ENCODE results near the gene PPP2CA. TPM values are rescaled to one million over a fixed set of nuclear protein-coding genes. Genes with fewer than 3 reads are reported as not detected.

PPP2CA gene
- total and polyA plus RNA-seq, 2 of the 13 experiments (the other 11 are each of a cell fraction or from before 2014, with no cell fraction given): 82.4 to 171 TPM

DNA sequence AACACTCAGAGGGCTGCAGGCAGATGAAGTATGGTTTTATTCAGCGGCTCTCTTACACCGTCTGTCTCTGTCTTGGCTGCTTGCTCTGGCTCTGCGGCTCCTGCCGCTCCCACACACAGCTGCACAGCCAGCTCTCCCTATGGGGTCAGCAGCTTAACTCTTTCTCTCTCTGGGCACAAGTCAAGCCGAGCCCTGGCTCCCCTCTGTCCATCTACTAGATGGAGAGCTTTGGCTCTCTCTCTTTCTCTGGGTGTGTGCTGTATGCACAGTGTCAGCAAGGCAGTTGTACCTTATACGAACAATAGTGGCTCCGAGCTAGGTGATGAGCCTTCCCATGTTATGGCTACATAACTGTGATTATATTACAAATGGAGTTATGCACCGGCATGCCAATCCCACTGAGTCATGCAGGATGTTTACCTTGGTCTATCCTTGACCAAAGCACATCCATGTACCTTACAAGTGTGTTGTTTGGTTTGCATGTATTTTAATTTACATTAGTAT is 19.3 kb upstream of the PPP2CA start (continued):
- TF ChIP-seq, protein P1, sequence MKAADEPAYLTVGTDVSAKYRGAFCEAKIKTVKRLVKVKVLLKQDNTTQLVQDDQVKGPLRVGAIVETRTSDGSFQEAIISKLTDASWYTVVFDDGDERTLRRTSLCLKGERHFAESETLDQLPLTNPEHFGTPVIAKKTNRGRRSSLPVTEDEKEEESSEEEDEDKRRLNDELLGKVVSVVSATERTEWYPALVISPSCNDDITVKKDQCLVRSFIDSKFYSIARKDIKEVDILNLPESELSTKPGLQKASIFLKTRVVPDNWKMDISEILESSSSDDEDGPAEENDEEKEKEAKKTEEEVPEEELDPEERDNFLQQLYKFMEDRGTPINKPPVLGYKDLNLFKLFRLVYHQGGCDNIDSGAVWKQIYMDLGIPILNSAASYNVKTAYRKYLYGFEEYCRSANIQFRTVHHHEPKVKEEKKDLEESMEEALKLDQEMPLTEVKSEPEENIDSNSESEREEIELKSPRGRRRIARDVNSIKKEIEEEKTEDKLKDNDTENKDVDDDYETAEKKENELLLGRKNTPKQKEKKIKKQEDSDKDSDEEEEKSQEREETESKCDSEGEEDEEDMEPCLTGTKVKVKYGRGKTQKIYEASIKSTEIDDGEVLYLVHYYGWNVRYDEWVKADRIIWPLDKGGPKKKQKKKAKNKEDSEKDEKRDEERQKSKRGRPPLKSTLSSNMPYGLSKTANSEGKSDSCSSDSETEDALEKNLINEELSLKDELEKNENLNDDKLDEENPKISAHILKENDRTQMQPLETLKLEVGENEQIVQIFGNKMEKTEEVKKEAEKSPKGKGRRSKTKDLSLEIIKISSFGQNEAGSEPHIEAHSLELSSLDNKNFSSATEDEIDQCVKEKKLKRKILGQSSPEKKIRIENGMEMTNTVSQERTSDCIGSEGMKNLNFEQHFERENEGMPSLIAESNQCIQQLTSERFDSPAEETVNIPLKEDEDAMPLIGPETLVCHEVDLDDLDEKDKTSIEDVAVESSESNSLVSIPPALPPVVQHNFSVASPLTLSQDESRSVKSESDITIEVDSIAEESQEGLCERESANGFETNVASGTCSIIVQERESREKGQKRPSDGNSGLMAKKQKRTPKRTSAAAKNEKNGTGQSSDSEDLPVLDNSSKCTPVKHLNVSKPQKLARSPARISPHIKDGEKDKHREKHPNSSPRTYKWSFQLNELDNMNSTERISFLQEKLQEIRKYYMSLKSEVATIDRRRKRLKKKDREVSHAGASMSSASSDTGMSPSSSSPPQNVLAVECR (CRISPR knock-in tag; IDR thresholded peaks at IDR 0.05; ENCODE audit: borderline replicate concordance): peak; percentile 28; the same call in 1 of the 2 replicates
- TF ChIP-seq, protein P2, sequence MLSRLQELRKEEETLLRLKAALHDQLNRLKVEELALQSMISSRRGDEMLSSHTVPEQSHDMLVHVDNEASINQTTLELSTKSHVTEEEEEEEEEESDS (CRISPR knock-in tag; IDR thresholded peaks at IDR 0.05; ENCODE audit: borderline replicate concordance): no peak
- TF ChIP-seq ZBTB7A (CRISPR knock-in tag; IDR thresholded peaks at IDR 0.05) (no peak), ZNF17 (CRISPR knock-in tag; IDR thresholded peaks at IDR 0.05) (no peak), SIX1 (CRISPR knock-in tag; IDR thresholded peaks at IDR 0.05; ENCODE audit: borderline replicate concordance) (peak; percentile 58; the same call in 1 of the 2 replicates), GATAD2A (CRISPR knock-in tag; IDR thresholded peaks at IDR 0.05) (peak; percentile 84), TCF7 (IDR thresholded peaks at IDR 0.05; ENCODE audit: low read depth) (no peak; the same call in 1 of the 2 replicates), CEBPG (CRISPR knock-in tag; IDR thresholded peaks at IDR 0.05) (peak; percentile 17; the same call in 1 of the 2 replicates), SMAD3 (CRISPR knock-in tag; IDR thresholded peaks at IDR 0.05) (no peak), CHCHD3 (CRISPR knock-in tag; IDR thresholded peaks at IDR 0.05) (no peak), RAD51 (IDR thresholded peaks at IDR 0.05; ENCODE audit: borderline replicate concordance) (no peak), ZMYM3 (CRISPR knock-in tag; IDR thresholded peaks at IDR 0.05) (no peak), HDAC6 (IDR thresholded peaks at IDR 0.05; ENCODE audit: low read depth, low read length) (no peak), AGO1 (IDR thresholded peaks at IDR 0.05; ENCODE audit: low read depth, low read length, poor library complexity, severe bottlenecking) (no peak), RAD21 (CRISPR knock-in tag; IDR thresholded peaks at IDR 0.05) (0 out of 2 replicates have a peak, but pooled peaks have one; percentile 18), SP140L (CRISPR knock-in tag; IDR thresholded peaks at IDR 0.05; ENCODE audit: borderline replicate concordance) (no peak), FOXA1 (IDR thresholded peaks at IDR 0.05) (peak; percentile 70; the same call in 1 of the 2 replicates), FOXA1 (CRISPR knock-in tag; IDR thresholded peaks at IDR 0.05) (peak; percentile 83), FOXJ3 (CRISPR knock-in tag; IDR thresholded peaks at IDR 0.05; ENCODE audit: borderline replicate concordance) (no peak), TBX2 (CRISPR knock-in tag; IDR thresholded peaks at IDR 0.05; ENCODE audit: borderline replicate concordance) (peak; percentile 60; the same call in 1 of the 2 replicates)
- TF ChIP-seq, protein P3, sequence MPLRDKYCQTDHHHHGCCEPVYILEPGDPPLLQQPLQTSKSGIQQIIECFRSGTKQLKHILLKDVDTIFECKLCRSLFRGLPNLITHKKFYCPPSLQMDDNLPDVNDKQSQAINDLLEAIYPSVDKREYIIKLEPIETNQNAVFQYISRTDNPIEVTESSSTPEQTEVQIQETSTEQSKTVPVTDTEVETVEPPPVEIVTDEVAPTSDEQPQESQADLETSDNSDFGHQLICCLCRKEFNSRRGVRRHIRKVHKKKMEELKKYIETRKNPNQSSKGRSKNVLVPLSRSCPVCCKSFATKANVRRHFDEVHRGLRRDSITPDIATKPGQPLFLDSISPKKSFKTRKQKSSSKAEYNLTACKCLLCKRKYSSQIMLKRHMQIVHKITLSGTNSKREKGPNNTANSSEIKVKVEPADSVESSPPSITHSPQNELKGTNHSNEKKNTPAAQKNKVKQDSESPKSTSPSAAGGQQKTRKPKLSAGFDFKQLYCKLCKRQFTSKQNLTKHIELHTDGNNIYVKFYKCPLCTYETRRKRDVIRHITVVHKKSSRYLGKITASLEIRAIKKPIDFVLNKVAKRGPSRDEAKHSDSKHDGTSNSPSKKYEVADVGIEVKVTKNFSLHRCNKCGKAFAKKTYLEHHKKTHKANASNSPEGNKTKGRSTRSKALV (CRISPR knock-in tag; IDR thresholded peaks at IDR 0.05): no peak
- TF ChIP-seq, protein P4, sequence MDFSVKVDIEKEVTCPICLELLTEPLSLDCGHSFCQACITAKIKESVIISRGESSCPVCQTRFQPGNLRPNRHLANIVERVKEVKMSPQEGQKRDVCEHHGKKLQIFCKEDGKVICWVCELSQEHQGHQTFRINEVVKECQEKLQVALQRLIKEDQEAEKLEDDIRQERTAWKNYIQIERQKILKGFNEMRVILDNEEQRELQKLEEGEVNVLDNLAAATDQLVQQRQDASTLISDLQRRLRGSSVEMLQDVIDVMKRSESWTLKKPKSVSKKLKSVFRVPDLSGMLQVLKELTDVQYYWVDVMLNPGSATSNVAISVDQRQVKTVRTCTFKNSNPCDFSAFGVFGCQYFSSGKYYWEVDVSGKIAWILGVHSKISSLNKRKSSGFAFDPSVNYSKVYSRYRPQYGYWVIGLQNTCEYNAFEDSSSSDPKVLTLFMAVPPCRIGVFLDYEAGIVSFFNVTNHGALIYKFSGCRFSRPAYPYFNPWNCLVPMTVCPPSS (IDR thresholded peaks at IDR 0.05): no peak
- TF ChIP-seq, protein P5, sequence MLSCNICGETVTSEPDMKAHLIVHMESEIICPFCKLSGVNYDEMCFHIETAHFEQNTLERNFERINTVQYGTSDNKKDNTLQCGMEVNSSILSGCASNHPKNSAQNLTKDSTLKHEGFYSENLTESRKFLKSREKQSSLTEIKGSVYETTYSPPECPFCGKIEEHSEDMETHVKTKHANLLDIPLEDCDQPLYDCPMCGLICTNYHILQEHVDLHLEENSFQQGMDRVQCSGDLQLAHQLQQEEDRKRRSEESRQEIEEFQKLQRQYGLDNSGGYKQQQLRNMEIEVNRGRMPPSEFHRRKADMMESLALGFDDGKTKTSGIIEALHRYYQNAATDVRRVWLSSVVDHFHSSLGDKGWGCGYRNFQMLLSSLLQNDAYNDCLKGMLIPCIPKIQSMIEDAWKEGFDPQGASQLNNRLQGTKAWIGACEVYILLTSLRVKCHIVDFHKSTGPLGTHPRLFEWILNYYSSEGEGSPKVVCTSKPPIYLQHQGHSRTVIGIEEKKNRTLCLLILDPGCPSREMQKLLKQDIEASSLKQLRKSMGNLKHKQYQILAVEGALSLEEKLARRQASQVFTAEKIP (CRISPR knock-in tag; IDR thresholded peaks at IDR 0.05; ENCODE audit: borderline replicate concordance): no peak

All from HepG2 (cell line).